Keratinocyte (primary cell): Measurements from ENCODE around the gene TPPP3. TPM values are rescaled to one million over a fixed set of nuclear protein-coding genes. Genes with fewer than 3 reads are reported as not detected.

Experiments
- DNase-seq: peaks from one replicate; pipeline ENCODE4 v3.0.0-alpha.2; 2011; ENCODE audit warnings: low read depth, missing footprints, low spot score
- FAIRE-seq: peaks from 2 replicates; lab custom pipeline; 2011; peaks lifted over from hg19 to GRCh38; lab: Jason Lieb, UNC
- H2AFZ ChIP-seq: 2 replicates; pipeline ENCODE4 v1.6.0; 2012; ENCODE audit warnings: low read length, control low read depth, inconsistent platforms; ENCODE audit not compliant: control insufficient read depth
- H3K27ac ChIP-seq: 2 replicates; pipeline ENCODE4 v1.5.1; 2011; ENCODE audit warnings: low read length; ENCODE audit not compliant: control insufficient read depth, insufficient read depth
- H3K27me3 ChIP-seq: 3 replicates; pipeline ENCODE4 v1.6.0; 2011; ENCODE audit warnings: low read length; ENCODE audit not compliant: control insufficient read depth, insufficient read depth; ENCODE audit errors: extremely low read depth
- H3K36me3 ChIP-seq, 2 experiments: 2 replicates in 1 of 2; 3 replicates in 1 of 2; pipeline ENCODE4 v1.5.1; 2011; ENCODE audit warnings: low read length in 2 of 2, mild to moderate bottlenecking in 1 of 2; ENCODE audit not compliant: control insufficient read depth in 2 of 2, insufficient read depth in 2 of 2; ENCODE audit errors: extremely low read depth in 1 of 2
- H3K4me1 ChIP-seq: 3 replicates; pipeline ENCODE4 v1.5.1; 2011; ENCODE audit warnings: low read length; ENCODE audit not compliant: control insufficient read depth, insufficient read depth; ENCODE audit errors: extremely low read depth
- H3K4me2 ChIP-seq: 3 replicates; pipeline ENCODE4 v1.6.0; 2011; ENCODE audit warnings: low read depth, low read length; ENCODE audit not compliant: control insufficient read depth, insufficient read depth; ENCODE audit errors: extremely low read depth
- H3K4me3 ChIP-seq, 3 experiments: fragments of 200-600 bp in 1 of 3; sonication (generic) in 1 of 3; 2 replicates in 2 of 3; 3 replicates in 1 of 3; pipeline ENCODE4 v1.5.1; 2011 to 2016; ENCODE audit warnings: low read length in 3 of 3, mild to moderate bottlenecking in 3 of 3, control low read depth in 2 of 3, inconsistent platforms in 1 of 3, low read depth in 1 of 3, mixed read lengths in 1 of 3, mixed run types in 1 of 3, moderate library complexity in 1 of 3; ENCODE audit not compliant: control insufficient read depth in 2 of 3, insufficient read depth in 2 of 3; ENCODE audit errors: extremely low read depth in 1 of 3
- H3K79me2 ChIP-seq: 2 replicates; pipeline ENCODE4 v1.6.0; 2012; ENCODE audit warnings: low read length; ENCODE audit not compliant: control insufficient read depth, insufficient read depth
- H3K9ac ChIP-seq: 3 replicates; pipeline ENCODE4 v1.6.0; 2011; ENCODE audit warnings: low read length; ENCODE audit not compliant: control insufficient read depth, insufficient read depth; ENCODE audit errors: extremely low read depth
- H3K9me1 ChIP-seq: 3 replicates; pipeline ENCODE4 v1.6.0; 2011; ENCODE audit warnings: low read length; ENCODE audit not compliant: control insufficient read depth, insufficient read depth; ENCODE audit errors: extremely low read depth
- H3K9me3 ChIP-seq: 2 replicates; pipeline ENCODE4 v1.5.1; 2012; ENCODE audit warnings: low read depth, low read length; ENCODE audit not compliant: control insufficient read depth
- H4K20me1 ChIP-seq: 3 replicates; pipeline ENCODE4 v1.6.0; 2011; ENCODE audit warnings: low read length; ENCODE audit not compliant: control insufficient read depth, insufficient read depth; ENCODE audit errors: extremely low read depth
- EZH2 ChIP-seq: IDR thresholded peaks from one replicate; pipeline ENCODE4 v1.6.1; 2012; ENCODE audit warnings: inconsistent platforms, mild to moderate bottlenecking, low read length, moderate library complexity
- dilution Hi-C: fragments of 300-500 bp; cut with MboI; formaldehyde crosslinking; loops from one replicate; pipeline ENCODE4 v1.7.0; 2020; ENCODE audit warnings: low sequenced_read_pairs; ENCODE audit not compliant: extremely low pct_ligation_motif_present
- polyA plus RNA-seq, 5 experiments: library from polyadenylated mRNA; depleted of rRNA in 3 of 5; stranded (reverse) in 3 of 5; stranded (forward) in 1 of 5; unstranded in 1 of 5; fragments of >200 nt; gene quantifications; 1 replicate in 1 of 5; 2 replicates in 3 of 5; 3 replicates in 1 of 5; pipeline versions ENCODE4 v1.2.1 to v1.2.3, GENCODE V29; 2011 to 2012; ENCODE audit warnings: missing spikeins in 2 of 5, low read depth in 1 of 5, low replicate concordance in 1 of 5
- TF ChIP-seq, protein P1 (sequence below), 3 experiments: IDR thresholded peaks in 1 of 3; conservative IDR thresholded peaks in 1 of 3; optimal IDR thresholded peaks in 1 of 3; 2 replicates in 2 of 3; 3 replicates in 1 of 3; pipeline versions ENCODE3 to v1.5.1; 2011; ENCODE audit warnings: low read length in 3 of 3, mild to moderate bottlenecking in 3 of 3, moderate library complexity in 2 of 3, control low read depth in 1 of 3, inconsistent platforms in 1 of 3; ENCODE audit not compliant: insufficient read depth in 2 of 3; ENCODE audit errors: extremely low read depth in 1 of 3

The TPPP3 gene
- polyA plus RNA-seq, 1 donor (not counting 4 experiments of a cell fraction or from before 2014, with no cell fraction given) = 0.96 TPM

DNA sequence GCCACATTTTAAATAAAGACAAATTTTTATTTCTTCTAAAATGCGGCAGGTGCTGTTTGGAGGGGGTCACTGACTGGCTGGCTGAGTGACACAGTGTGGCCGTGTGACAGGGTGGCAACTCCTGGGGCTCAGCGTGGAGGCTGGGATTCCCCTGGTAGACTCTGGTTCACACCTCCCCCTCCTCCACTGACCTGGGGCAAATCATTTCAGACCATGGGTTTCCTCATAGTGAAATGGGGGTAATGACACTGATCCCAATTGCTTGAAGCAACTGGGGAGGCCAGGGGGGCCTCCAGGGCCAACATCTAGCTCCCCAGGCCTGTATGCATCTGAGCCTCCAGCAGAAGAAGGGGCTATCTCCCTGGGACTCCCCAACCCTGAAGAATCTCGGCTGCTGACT, 44.2 kb upstream of the TPPP3 start:
- Histone ChIP-seq H3K36me3 (peaks cover 7 to 23% of the 10 kb centered on the region in 2 experiments), H3K9me1 (no peaks in the 10 kb centered on the region), H3K4me2 (no peak overlapping the region), H3K27ac (no peak overlapping the region), H4K20me1 (peaks cover 3% of the 10 kb centered on the region), H3K9ac (no peak overlapping the region), H3K9me3 (no peaks in the 10 kb centered on the region), H3K4me1 (no peaks in the 10 kb centered on the region), H2AFZ (no peak overlapping the region), H3K4me3 (no peak overlapping the region), H3K79me2 (no peaks in the 10 kb centered on the region), H3K27me3 (no peaks in the 10 kb centered on the region)
- FAIRE-seq = no peak
- TF ChIP-seq EZH2 = no peak
- TF ChIP-seq, protein P1, sequence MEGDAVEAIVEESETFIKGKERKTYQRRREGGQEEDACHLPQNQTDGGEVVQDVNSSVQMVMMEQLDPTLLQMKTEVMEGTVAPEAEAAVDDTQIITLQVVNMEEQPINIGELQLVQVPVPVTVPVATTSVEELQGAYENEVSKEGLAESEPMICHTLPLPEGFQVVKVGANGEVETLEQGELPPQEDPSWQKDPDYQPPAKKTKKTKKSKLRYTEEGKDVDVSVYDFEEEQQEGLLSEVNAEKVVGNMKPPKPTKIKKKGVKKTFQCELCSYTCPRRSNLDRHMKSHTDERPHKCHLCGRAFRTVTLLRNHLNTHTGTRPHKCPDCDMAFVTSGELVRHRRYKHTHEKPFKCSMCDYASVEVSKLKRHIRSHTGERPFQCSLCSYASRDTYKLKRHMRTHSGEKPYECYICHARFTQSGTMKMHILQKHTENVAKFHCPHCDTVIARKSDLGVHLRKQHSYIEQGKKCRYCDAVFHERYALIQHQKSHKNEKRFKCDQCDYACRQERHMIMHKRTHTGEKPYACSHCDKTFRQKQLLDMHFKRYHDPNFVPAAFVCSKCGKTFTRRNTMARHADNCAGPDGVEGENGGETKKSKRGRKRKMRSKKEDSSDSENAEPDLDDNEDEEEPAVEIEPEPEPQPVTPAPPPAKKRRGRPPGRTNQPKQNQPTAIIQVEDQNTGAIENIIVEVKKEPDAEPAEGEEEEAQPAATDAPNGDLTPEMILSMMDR (optimal IDR thresholded peaks at IDR 0.05 in 1 of 3, IDR thresholded peaks at IDR 0.05 in 1 of 3, conservative IDR thresholded peaks at IDR 0.05 in 1 of 3; ENCODE audit: extremely low read depth in 1 of 3, insufficient read depth in 2 of 3, low read length in 3 of 3) = no peak
- dilution Hi-C loops = no loop called here
- DNase-seq = no peak

DNA sequence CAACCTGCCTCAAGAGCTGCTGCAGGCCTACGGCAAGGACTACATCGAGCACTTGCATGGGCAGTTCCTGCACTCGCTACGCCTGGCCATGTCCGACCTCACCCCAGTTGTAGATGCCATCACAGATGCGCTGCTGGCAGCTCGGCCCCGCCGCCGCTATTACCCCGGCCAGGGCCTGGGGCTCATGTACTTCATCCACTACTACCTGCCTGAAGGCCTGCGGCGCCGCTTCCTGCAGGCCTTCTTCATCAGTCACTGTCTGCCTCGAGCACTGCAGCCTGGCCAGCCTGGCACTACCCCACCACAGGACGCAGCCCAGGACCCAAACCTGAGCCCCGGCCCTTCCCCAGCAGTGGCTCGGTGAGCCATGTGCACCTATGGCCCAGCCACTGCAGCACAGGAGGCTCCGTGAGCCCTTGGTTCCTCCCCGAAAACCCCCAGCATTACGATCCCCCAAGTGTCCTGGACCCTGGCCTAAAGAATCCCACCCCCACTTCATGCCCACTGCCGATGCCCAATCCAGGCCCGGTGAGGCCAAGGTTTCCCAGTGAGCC, 43.4 kb upstream of the TPPP3 start:
- Histone ChIP-seq H2AFZ (no peak overlapping the region), H4K20me1 (peaks cover 3% of the 10 kb centered on the region), H3K27ac (no peak overlapping the region), H3K4me1 (peaks cover under 1% of the 10 kb centered on the region), H3K4me3 (no peak overlapping the region), H3K36me3 (peaks cover 5 to 19% of the 10 kb centered on the region in 2 experiments), H3K4me2 (no peak overlapping the region), H3K9ac (no peak overlapping the region), H3K79me2 (no peaks in the 10 kb centered on the region), H3K9me3 (no peaks in the 10 kb centered on the region), H3K27me3 (peaks cover 2% of the 10 kb centered on the region), H3K9me1 (no peaks in the 10 kb centered on the region)
- no peak for DNase-seq
- dilution Hi-C loops = no loop called here
- no peak for TF ChIP-seq EZH2
- TF ChIP-seq, protein P1 (optimal IDR thresholded peaks at IDR 0.05 in 1 of 3, IDR thresholded peaks at IDR 0.05 in 1 of 3, conservative IDR thresholded peaks at IDR 0.05 in 1 of 3; ENCODE audit: extremely low read depth in 1 of 3, insufficient read depth in 2 of 3, low read length in 3 of 3) = no peak
- FAIRE-seq = no peak
